OCI-LY1 (cell line): Measurements from ENCODE around the gene ARAP3.

Source experiments
- CTCF ChIP-seq: fragments of 200-600 bp; sonication (generic), shearing (Covaris generic); IDR thresholded peaks from 2 replicates; pipeline ENCODE4 v1.5.1; 2017; ENCODE audit warnings: mild to moderate bottlenecking, antibody characterized with exemption, low read length, moderate library complexity, mixed read lengths
- EZH2 ChIP-seq: fragments of 200-600 bp; sonication (generic), shearing (Covaris generic); IDR thresholded peaks from 2 replicates; pipeline ENCODE4 v1.8.0; 2017; ENCODE audit warnings: borderline replicate concordance, mixed run types, mild to moderate bottlenecking, antibody characterized with exemption, low read length, moderate library complexity, mixed read lengths

DNA sequence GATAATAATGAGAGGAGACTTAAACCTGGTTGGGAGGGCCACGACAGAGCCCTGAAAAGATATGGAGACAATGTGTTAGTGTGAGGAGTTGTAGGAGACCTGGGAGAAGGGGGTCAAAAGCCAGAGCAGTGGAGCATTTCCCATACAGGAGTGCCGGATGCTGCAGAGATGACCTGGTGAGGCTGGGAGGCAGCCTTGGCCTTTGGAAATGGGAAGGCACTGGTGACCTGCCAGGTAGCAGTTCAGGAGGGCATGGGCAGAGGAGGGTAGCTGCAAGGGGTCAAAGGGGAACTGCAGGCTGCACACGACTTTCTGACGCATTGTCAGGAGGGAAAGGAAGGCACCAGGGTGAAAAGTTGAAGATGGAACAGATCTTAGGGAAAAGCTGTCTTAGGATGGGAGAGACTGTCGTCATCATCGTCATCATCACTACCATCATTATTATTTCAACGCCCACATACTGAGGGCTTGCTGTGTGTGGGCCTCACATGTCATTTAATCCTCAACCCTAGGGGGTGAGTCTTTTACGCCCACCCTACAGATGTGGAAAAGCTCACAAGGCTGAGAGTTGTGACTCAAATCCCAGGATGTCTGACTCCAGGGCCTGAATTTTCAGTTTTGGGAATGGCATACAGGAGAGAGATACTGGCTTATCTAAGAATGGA, 13.3 kb downstream of the ARAP3 start:
- TF ChIP-seq CTCF (no peak), EZH2 (no peak)
